CD4-positive, alpha-beta memory T cell (primary cell): ENCODE data around the gene STK17B. TPM values are rescaled to one million over a fixed set of nuclear protein-coding genes. Genes with fewer than 3 reads are reported as not detected.
A peak's percentile ranks its signal among the peaks of the same experiment; 100 is the strongest.

ENCODE experiments used
- CTCF ChIA-PET: fragments of 350-600 bp; sonication (Branson Sonifier 250); formaldehyde crosslinking; loops from one replicate; lab custom pipeline; 2021; ENCODE audit warnings: inconsistent platforms; ENCODE audit not compliant: partially characterized antibody; lab: Charles Lee
- POLR2A ChIA-PET: fragments of 350-600 bp; sonication (Branson Sonifier 250); formaldehyde crosslinking; loops from one replicate; lab custom pipeline; 2021; ENCODE audit not compliant: partially characterized antibody; lab: Charles Lee
- DNase-seq, 5 donors: peaks; one replicate each; pipeline versions ENCODE4 v3.0.0 to v3.0.0-alpha.2; 2020 to 2022; ENCODE audit warnings: mixed read lengths in 1 of 5
- H3K27ac ChIP-seq: one replicate; pipeline ENCODE4 v1.7.0; 2013; ENCODE audit warnings: low read depth, low read length
- H3K27me3 ChIP-seq: 2 replicates; pipeline ENCODE4 v1.7.0; 2013; ENCODE audit warnings: mild to moderate bottlenecking, low read length, moderate library complexity; ENCODE audit not compliant: insufficient read depth
- H3K36me3 ChIP-seq: 2 replicates; pipeline ENCODE4 v1.7.0; 2013; ENCODE audit warnings: mild to moderate bottlenecking, low read length, moderate library complexity; ENCODE audit not compliant: insufficient read depth
- H3K4me1 ChIP-seq: 2 replicates; pipeline ENCODE4 v1.7.0; 2013; ENCODE audit warnings: mild to moderate bottlenecking, low read length, moderate library complexity; ENCODE audit not compliant: insufficient read depth
- H3K4me3 ChIP-seq, 2 donors: one replicate each; pipeline ENCODE4 v1.7.0; 2013; ENCODE audit warnings: low read length in 2 of 2, mild to moderate bottlenecking in 1 of 2
- H3K9me3 ChIP-seq, 2 donors: one replicate each; pipeline ENCODE4 v1.7.0; 2013; ENCODE audit warnings: low read length in 2 of 2, control low read depth in 1 of 2; ENCODE audit not compliant: control insufficient read depth in 1 of 2
- H3K27ac Mint-ChIP-seq, 7 donors: one replicate each; pipeline ENCODE4 v1.8.0; 2020 to 2021; ENCODE audit warnings: mixed read lengths in 7 of 7, mild to moderate bottlenecking in 6 of 7, inconsistent platforms in 3 of 7, moderate library complexity in 3 of 7
- H3K27me3 Mint-ChIP-seq, 2 donors: one replicate each; pipeline ENCODE4 v1.8.0; 2020 to 2021; ENCODE audit warnings: mixed read lengths in 2 of 2
- H3K36me3 Mint-ChIP-seq, 2 donors: one replicate each; pipeline ENCODE4 v1.8.0; 2020 to 2021; ENCODE audit warnings: mixed read lengths in 2 of 2, inconsistent platforms in 1 of 2, mild to moderate bottlenecking in 1 of 2
- H3K4me1 Mint-ChIP-seq, 4 donors: one replicate each; pipeline ENCODE4 v1.8.0; 2020 to 2021; ENCODE audit warnings: mixed read lengths in 4 of 4, mild to moderate bottlenecking in 1 of 4
- H3K4me3 Mint-ChIP-seq, 8 donors: one replicate each; pipeline ENCODE4 v1.8.0; 2020 to 2021; ENCODE audit warnings: mixed read lengths in 8 of 8, mild to moderate bottlenecking in 7 of 8, moderate library complexity in 6 of 8, inconsistent platforms in 3 of 8
- H3K9me3 Mint-ChIP-seq, 8 donors: one replicate each; pipeline ENCODE4 v1.8.0; 2020 to 2021; ENCODE audit warnings: mixed read lengths in 8 of 8, mild to moderate bottlenecking in 5 of 8, inconsistent platforms in 3 of 8, moderate library complexity in 1 of 8
- intact Hi-C: fragments of 100-400 bp; cut with micrococcal nuclease; formaldehyde crosslinking; loops from one replicate; pipeline ENCODE4 v1.15.1; 2023
- polyA plus RNA-seq, 2 donors: library from polyadenylated mRNA; unstranded; fragments of 300-500 nt; fragmentation: Illumina TruSeq; gene quantifications; one replicate each; pipeline ENCODE4 v1.2.3, GENCODE V29; 2021
- total RNA-seq, 2 experiments: library from RNA; stranded (reverse); gene quantifications; one replicate each; pipeline ENCODE4 v1.2.3, GENCODE V29; 2021

The STK17B gene
- total and polyA plus RNA-seq, 4 experiments from 2014 or later: 79.7 to 243 (median 163) TPM

GRCh38 chr2:196201229-196202009 is 30.0 kb upstream of the STK17B start:
- peak overlapping the region; percentile 70 for H3K27ac ChIP-seq
- CTCF ChIA-PET: interaction anchor here (0.6 to 4.7 kb wide), 11 partner anchors 9 to 133 kb away, joined by 3 to 26 read pairs (median 4); partner anchors contain the start of genes DNAH7 and STK17B

GRCh38 chr2:196200557-196200956 is 29.2 kb upstream of the STK17B start:
- H3K4me1 ChIP-seq: peaks cover 63% of the 10 kb centered on the region
- peaks cover 0 to 5% (median 0%) of the 10 kb centered on the region in 8 donors for H3K9me3 Mint-ChIP-seq
- peak overlapping the region; percentile 70 for H3K27ac ChIP-seq
- ChIA-PET POLR2A (interaction anchor here (0.5 to 8.8 kb wide), 20 partner anchors 10 to 132 kb away, joined by 3 to 94 read pairs (median 7); partner anchors contain the start of genes DNAH7 and STK17B), CTCF (interaction anchor here (0.6 to 4.7 kb wide), 9 partner anchors 10 to 132 kb away, joined by 3 to 26 read pairs (median 6); partner anchors contain the start of genes DNAH7 and STK17B)
- peak overlapping the region; percentile 72 to 98 (median 95) for H3K27ac Mint-ChIP-seq
- no peaks in the 10 kb centered on the region for H3K36me3 ChIP-seq
- no peaks in the 10 kb centered on the region for H3K9me3 ChIP-seq
- peaks cover 37 to 58% (median 44%) of the 10 kb centered on the region in 4 donors for H3K4me1 Mint-ChIP-seq
- intact Hi-C loops: loop anchor here (1.0 kb wide), 2 partner anchors 11 to 24 kb away; no protein-coding TSS in a partner anchor
- no peaks in the 10 kb centered on the region for H3K36me3 Mint-ChIP-seq
- DNase-seq: peak; percentile 45 to 55 (median 50)
- H3K4me3 ChIP-seq: peak overlapping the region; percentile 43 to 57
- H3K27me3 Mint-ChIP-seq: no peaks in the 10 kb centered on the region
- H3K4me3 Mint-ChIP-seq: peak overlapping the region; percentile 74 to 92 (median 80)
- no peaks in the 10 kb centered on the region for H3K27me3 ChIP-seq

More at GRCh38 chr2:196201229-196202009, 30.0 kb upstream of the STK17B start:
- no peaks in the 10 kb centered on the region for H3K9me3 ChIP-seq
- H3K36me3 Mint-ChIP-seq: no peaks in the 10 kb centered on the region
- no peaks in the 10 kb centered on the region for H3K36me3 ChIP-seq
- peaks cover 38 to 49% (median 40%) of the 10 kb centered on the region in 4 donors for H3K4me1 Mint-ChIP-seq
- H3K9me3 Mint-ChIP-seq: no peaks in the 10 kb centered on the region
- no peaks in the 10 kb centered on the region for H3K27me3 Mint-ChIP-seq
- peak overlapping the region; percentile 43 to 57 for H3K4me3 ChIP-seq
- intact Hi-C loops: no loop called here
- POLR2A ChIA-PET: interaction anchor here (0.7 to 8.8 kb wide), 20 partner anchors 10 to 133 kb away, joined by 3 to 94 read pairs (median 7); partner anchors contain the start of genes DNAH7 and STK17B
- peak in 1 of 5 donors; percentile 16 for DNase-seq
- peak overlapping the region; percentile 72 to 98 (median 93) for H3K27ac Mint-ChIP-seq
- peaks cover 55% of the 10 kb centered on the region for H3K4me1 ChIP-seq
- H3K4me3 Mint-ChIP-seq: peak overlapping the region; percentile 74 to 92 (median 80)
- H3K27me3 ChIP-seq: no peaks in the 10 kb centered on the region

GRCh38 chr2:196195758-196196157 is 24.4 kb upstream of the STK17B start:
- H3K4me3 Mint-ChIP-seq: peak overlapping the region in 6 of 8 donors; percentile 15 to 83 (median 74)
- POLR2A ChIA-PET: interaction anchor here (0.7 to 8.8 kb wide), 16 partner anchors 10 to 79 kb away, joined by 3 to 94 read pairs (median 6); partner anchors contain the start of gene STK17B
- Histone ChIP-seq H3K27ac (no peak overlapping the region), H3K36me3 (no peaks in the 10 kb centered on the region), H3K27me3 (no peaks in the 10 kb centered on the region), H3K4me1 (peaks cover 64% of the 10 kb centered on the region), H3K4me3 (no peak overlapping the region), H3K9me3 (no peaks in the 10 kb centered on the region)
- H3K36me3 Mint-ChIP-seq: no peaks in the 10 kb centered on the region
- peaks cover 32 to 76% (median 51%) of the 10 kb centered on the region in 4 donors for H3K4me1 Mint-ChIP-seq
- peaks cover 0 to 5% (median 0%) of the 10 kb centered on the region in 8 donors for H3K9me3 Mint-ChIP-seq
- intact Hi-C loops: loop anchor here (1.0 kb wide), 1 partner anchor 19 kb away; no protein-coding TSS in a partner anchor
- H3K27me3 Mint-ChIP-seq: no peaks in the 10 kb centered on the region
- DNase-seq: no peak
- CTCF ChIA-PET: interaction anchor here (0.7 to 2.2 kb wide), 14 partner anchors 9 to 81 kb away, joined by 3 to 10 read pairs (median 4); no protein-coding TSS in a partner anchor
- H3K27ac Mint-ChIP-seq: peak overlapping the region in 6 of 7 donors; percentile 60 to 91 (median 72)

GRCh38 chr2:196195302-196195701 is 23.9 kb upstream of the STK17B start:
- intact Hi-C loops: loop anchor here (1.0 kb wide), 1 partner anchor 19 kb away; no protein-coding TSS in a partner anchor
- peak overlapping the region; percentile 23 to 91 (median 61) for H3K27ac Mint-ChIP-seq
- H3K27ac ChIP-seq: no peak overlapping the region

GRCh38 chr2:196191541-196191940 is 20.2 kb upstream of the STK17B start:
- H3K9me3 Mint-ChIP-seq: peaks cover 0 to 5% (median 0%) of the 10 kb centered on the region in 8 donors
- H3K36me3 Mint-ChIP-seq: peaks cover 0 to 3% of the 10 kb centered on the region in 2 donors
- H3K4me3 ChIP-seq: no peak overlapping the region
- H3K27ac Mint-ChIP-seq: peak overlapping the region in 2 of 7 donors; percentile 1 to 31
- intact Hi-C loops: no loop called here
- ChIA-PET CTCF (no interaction called here), POLR2A (interaction anchor here (1.0 to 5.4 kb wide), 7 partner anchors 8 to 31 kb away, joined by 3 to 41 read pairs (median 5); partner anchors contain the start of gene STK17B)
- H3K9me3 ChIP-seq: no peaks in the 10 kb centered on the region
- DNase-seq: no peak
- H3K36me3 ChIP-seq: no peaks in the 10 kb centered on the region
- H3K4me1 Mint-ChIP-seq: peaks cover 42 to 80% (median 61%) of the 10 kb centered on the region in 4 donors
- H3K27me3 Mint-ChIP-seq: no peaks in the 10 kb centered on the region
- H3K27me3 ChIP-seq: no peaks in the 10 kb centered on the region
- H3K4me1 ChIP-seq: peaks cover 49% of the 10 kb centered on the region
- H3K4me3 Mint-ChIP-seq: peak overlapping the region in 3 of 8 donors; percentile 2 to 27 (median 18)
- no peak overlapping the region for H3K27ac ChIP-seq

More at GRCh38 chr2:196195302-196195701, 23.9 kb upstream of the STK17B start:
- peaks cover 61% of the 10 kb centered on the region for H3K4me1 ChIP-seq
- ChIA-PET POLR2A (interaction anchor here (0.7 to 8.8 kb wide), 15 partner anchors 10 to 79 kb away, joined by 3 to 94 read pairs (median 6); partner anchors contain the start of gene STK17B), CTCF (interaction anchor here (0.7 to 2.2 kb wide), 13 partner anchors 10 to 81 kb away, joined by 3 to 10 read pairs (median 4); partner anchors contain the start of gene STK17B)
- H3K27me3 ChIP-seq: no peaks in the 10 kb centered on the region
- DNase-seq: no peak
- no peaks in the 10 kb centered on the region for H3K27me3 Mint-ChIP-seq
- H3K9me3 ChIP-seq: no peaks in the 10 kb centered on the region
- H3K4me3 Mint-ChIP-seq: peak overlapping the region; percentile 29 to 83 (median 74)
- H3K9me3 Mint-ChIP-seq: peaks cover 0 to 5% (median 0%) of the 10 kb centered on the region in 8 donors
- no peaks in the 10 kb centered on the region for H3K36me3 ChIP-seq
- H3K4me3 ChIP-seq: peak overlapping the region in 1 of 2 donors; percentile 34
- H3K36me3 Mint-ChIP-seq: no peaks in the 10 kb centered on the region
- peaks cover 32 to 76% (median 53%) of the 10 kb centered on the region in 4 donors for H3K4me1 Mint-ChIP-seq

GRCh38 chr2:196187898-196188458 is 16.6 kb upstream of the STK17B start:
- H3K4me1 ChIP-seq: peaks cover 64% of the 10 kb centered on the region
- POLR2A ChIA-PET: interaction anchor here (1.0 to 5.4 kb wide), 4 partner anchors 10 to 23 kb away, joined by 4 to 41 read pairs (median 10); partner anchors contain the start of gene STK17B

More at GRCh38 chr2:196187898-196188458, 16.6 kb upstream of the STK17B start:
- Mint-ChIP-seq H3K4me3 (peak overlapping the region in 3 of 8 donors; percentile 13 to 51 (median 25)), H3K36me3 (peaks cover 0 to 3% of the 10 kb centered on the region in 2 donors), H3K27ac (peak overlapping the region; percentile 42 to 86 (median 59)), H3K27me3 (no peaks in the 10 kb centered on the region), H3K4me1 (peaks cover 51 to 91% (median 71%) of the 10 kb centered on the region in 4 donors), H3K9me3 (peaks cover 0 to 3% (median 0%) of the 10 kb centered on the region in 8 donors)
- Histone ChIP-seq H3K4me3 (no peak overlapping the region), H3K9me3 (no peaks in the 10 kb centered on the region), H3K27me3 (no peaks in the 10 kb centered on the region), H3K27ac (no peak overlapping the region), H3K36me3 (no peaks in the 10 kb centered on the region)
- no peak for DNase-seq
- intact Hi-C loops: no loop called here
- CTCF ChIA-PET: interaction anchor here (1.0 to 1.1 kb wide), 2 partner anchors 11 to 88 kb away, joined by 3 to 4 read pairs; no protein-coding TSS in a partner anchor
